Stimulated activated CD4-positive, alpha-beta T cell treated with anti-CD3 and anti-CD28 coated beads, TNF-alpha, amount 100 ng/mL, for 48 hours (primary cell): ENCODE data around the gene NAV2.

Source experiments
- DNase-seq, 3 donors: peaks; one replicate each; pipeline ENCODE4 v3.0.0-alpha.2; 2020; ENCODE audit warnings: low read depth in 3 of 3

NAV2 gene

DNA sequence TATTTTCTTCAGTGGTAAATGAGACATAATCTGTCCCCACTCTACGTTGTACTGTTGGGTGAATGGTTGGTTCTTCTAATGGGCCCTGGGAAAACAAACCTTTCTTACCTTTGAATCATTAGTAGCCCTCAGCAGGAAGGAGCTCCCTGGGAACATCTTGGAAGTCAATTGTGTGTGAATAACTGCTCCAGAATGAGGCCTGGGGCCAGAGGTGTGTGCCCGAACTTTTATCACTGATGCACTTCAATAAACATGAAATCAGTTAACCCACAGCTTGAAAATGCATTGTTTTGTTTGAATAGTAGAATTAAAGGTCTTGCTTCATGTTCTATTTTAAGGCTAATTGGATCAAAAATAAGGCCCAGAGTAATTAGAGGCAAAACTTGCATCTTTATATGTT, 67.1 kb downstream of the NAV2 start:
- DNase-seq = no peak

DNA sequence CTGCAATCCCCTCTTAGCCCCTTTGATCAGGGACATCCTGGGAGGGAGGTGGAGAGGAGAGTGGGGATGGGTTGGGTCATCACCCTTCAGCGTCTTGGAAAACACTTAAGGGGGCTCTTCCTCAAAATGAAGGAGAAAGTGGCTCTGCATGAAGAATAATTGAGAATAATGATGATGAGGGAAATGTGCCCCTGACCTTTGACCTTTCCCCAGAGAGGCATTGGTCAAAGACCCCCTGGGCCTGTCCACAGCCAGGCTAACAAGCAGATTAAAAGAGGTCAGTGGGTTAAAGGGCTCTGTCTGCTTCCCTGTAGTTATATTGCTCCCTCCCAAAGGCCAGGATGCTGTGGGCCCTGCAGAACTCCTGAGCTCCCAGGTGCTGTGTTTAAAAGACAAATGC, 68.7 kb downstream of the NAV2 start:
- DNase-seq = no peak

- DNase-seq = no peak
These were observed 72.6 kb downstream of the NAV2 start for GRCh38 chr11:19785265-19785664.

- no peak for DNase-seq
These were observed 74.0 kb downstream of the NAV2 start for GRCh38 chr11:19786644-19787043.

- DNase-seq = no peak
These were observed 75.8 kb downstream of the NAV2 start for GRCh38 chr11:19788435-19788834.

DNA sequence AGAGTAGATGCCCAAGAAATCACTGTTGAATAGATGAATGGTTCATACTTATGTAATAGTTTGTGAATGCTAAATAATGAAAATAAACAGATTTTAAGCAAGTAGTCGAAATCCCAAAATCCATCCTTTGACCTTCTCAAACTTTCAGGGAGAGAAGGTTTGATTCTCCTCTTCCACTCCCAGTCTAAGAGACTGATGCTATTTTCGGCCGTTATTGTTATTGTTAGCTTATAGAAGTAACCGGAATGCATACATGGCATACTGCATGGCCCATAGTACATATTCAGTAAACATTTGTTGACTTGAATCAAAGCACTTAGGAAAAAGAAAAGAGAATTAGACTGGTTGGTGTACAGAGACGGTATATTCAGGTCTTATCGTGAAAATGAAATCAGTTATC, 76.6 kb downstream of the NAV2 start:
- no peak for DNase-seq

DNA sequence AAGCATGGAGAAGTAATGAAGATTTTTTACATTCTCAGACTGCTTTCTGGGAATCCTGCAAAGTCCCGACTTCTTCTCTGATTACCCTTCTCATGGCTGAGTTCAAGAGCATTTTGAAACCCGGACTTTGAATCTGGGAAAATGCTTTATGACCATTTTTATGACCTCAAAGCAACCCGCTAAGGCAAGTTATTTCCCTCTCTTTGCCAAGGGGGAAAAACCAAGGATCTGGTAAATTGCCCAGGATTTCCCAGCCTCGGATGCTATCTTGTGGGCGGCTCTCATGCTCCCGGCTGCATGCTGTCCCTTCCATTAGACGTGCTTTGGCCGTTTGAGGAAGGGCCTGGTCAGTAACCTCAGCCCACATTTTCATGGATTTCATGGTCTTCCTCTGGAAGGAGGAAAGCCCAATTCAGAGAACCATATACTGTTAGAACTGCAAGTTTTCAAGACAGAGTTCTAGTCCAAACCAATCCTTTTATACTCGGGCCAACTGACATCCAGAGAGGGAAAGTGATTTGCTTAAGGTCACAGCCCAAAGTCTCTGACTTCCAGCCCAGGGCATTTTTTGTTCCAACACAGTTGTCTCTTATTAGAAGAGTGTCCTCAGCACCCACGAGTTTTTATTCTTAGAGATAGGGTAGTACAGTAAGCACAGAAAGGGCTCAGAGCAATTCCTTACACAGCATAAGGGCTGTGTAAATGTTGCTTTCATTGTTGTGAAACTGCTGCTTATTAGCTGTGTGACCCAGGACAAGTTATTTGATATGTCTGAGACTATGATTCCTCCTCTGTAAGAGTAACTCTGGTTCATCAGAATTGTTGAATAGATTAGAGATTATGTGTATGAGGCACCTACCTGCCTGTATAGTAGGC, 77.4 kb downstream of the NAV2 start:
- no peak for DNase-seq

DNA sequence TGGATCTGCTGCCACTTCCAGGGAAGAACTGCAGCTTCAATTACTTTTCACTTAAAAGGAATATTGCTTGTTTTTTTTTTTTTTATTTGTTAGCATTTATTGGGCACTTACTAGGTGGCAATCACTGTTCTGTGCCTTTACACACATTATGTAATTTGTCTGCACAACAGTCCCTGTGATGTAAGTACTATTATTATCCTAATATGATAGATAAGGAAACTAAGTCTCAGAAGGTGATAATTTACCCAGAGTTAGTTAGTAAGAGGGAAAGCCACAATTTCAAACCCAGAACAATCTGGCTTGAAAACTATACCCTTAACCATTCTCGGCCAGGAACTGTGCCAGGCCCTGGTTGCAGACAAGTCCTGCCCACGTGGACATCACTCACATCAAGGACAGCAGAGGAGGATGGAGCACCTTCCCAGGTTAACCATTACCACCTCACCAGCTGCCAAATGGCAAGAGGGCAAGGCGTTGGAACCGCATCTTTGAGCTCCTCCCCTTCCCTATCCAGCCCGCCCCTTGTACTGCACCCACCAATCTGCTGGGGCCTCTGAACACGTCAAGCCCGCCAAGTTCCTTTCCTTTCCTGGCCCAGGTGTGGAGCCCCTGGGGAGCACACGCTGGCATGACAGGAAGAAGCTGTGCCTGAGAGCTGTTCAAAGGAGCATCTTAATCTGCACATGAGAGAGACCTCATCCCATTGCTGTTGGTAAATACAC, 78.4 kb downstream of the NAV2 start:
- DNase-seq = no peak

- no peak for DNase-seq
These were observed 79.9 kb downstream of the NAV2 start for GRCh38 chr11:19792510-19792909.

GRCh38 chr11:19793326-19793725, 80.7 kb downstream of the NAV2 start:
- no peak for DNase-seq

DNA sequence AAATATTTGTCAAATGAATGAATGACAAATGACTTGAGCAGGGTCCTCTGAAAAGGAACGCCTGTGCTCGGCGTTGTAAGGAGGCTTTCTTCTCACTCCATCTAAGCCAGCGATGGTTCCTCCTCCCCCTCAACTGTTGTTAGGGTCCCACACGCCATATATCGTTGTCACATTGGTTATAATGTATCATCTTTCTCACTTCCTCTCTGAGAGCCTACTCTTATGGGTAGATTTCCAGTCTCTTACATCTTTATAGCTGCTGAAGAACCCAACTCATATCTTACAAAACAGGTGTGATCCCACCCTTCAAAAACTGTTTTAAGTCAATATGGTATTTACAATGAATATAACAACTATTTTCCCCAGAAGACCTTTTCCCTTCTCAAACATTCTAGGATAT, 81.5 kb downstream of the NAV2 start:
- no peak for DNase-seq

- DNase-seq = no peak
These were observed 82.4 kb downstream of the NAV2 start for GRCh38 chr11:19795082-19795481.

DNA sequence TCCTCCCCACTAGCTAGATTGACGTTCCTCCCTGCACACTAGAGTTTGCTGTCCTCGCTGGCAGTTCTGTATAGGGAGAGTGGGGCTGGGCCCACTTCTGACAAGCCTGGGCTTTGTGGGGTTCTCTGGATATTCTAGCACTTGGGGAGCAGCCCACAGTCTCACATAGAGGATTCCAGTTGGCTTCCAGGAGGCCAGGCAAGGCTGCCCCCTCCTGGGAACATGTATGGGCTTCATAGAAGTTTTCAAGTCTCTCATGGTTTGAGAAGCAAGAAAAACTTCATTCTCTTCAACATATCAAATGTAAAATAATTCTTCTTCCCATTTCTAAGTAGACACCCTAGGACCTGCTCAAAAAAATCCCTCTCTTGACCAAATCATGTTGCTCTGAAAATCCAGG, 87.5 kb downstream of the NAV2 start:
- no peak for DNase-seq

DNA sequence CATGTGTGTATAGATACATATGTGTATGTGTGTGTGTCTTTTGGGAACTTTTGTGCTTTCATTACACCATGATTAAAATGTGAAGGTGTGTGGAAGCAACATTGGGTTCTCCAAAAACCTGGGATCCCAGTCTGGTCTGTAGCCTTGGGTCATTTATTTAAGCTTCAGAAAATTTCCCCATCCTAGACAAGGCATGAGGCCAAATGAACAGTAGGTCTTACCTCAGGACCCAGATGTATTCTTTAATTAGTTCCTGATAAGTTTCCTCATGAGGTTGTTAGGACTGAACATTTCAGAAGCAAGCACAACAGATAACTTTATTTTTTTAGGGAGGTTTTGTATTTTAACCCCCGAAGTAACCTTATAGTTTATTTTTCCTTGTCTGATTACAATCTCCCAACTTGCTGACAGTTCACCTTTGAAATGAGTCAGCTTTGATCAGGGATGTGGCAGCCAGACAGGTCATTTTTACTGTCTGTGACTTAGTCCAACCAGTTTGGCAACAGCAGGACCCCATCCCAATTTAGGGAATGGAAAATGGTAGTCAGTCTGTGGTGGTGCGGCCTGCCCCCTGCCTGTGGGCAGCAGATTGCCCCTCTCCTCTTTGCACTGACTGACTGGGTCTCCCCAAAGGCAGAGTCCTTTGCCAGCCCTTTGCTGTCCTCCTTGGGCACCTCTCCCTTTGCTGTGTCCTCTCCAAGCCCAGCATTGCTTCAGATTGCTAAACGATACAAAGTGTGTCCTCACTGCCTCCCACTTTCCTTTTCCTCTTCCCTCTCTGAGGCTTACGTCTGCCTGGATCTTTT, 88.3 kb downstream of the NAV2 start:
- no peak for DNase-seq

DNA sequence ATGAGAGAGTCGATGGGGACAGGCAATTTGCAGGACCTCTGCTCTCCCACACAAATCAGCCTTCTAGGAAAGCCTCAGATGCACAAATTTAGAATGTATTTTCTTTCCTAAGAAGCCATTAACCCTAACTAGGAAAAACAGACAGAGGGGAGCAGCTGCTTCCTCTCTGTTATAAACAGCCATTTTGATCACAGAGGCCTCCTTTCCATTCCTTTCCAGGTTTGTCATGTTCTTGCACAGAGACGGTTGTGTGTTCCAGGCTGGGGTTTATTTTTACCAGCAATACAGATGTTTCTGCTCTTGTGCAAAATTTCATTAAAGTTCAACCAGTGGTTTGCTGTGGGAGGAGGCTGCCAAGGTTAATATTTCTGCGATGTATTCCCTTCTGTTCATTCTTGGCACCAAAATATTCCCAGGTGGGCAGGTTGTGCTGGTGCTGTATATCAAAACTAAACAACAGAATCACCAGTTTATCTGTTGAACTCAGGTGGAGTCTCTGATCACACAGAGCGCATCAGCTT, 90.2 kb downstream of the NAV2 start:
- DNase-seq = no peak

- no peak for DNase-seq
These were observed 90.9 kb downstream of the NAV2 start for GRCh38 chr11:19803506-19803998.

GRCh38 chr11:19805376-19805775, 92.7 kb downstream of the NAV2 start:
- no peak for DNase-seq

GRCh38 chr11:19805827-19806226, 93.2 kb downstream of the NAV2 start:
- DNase-seq = no peak

DNA sequence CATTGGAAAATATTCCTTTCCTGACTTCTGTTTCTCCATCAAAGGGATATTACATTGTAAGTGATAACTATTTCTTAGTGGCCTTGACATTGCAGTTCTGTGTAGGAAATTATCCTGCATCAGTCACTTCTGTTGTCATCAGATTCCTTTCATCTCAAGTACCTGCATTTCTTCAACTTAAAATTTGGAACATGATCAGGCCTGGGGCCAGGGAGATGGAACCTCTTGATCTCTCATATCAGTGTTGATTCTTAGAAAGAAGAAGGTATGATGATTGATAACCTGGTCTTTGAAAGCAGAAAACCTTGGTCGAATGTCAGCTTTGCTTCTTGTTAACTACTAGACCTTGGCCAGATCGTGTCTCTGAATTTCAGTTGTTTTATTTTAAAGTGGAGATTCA, 93.6 kb downstream of the NAV2 start:
- DNase-seq = no peak

- no peak for DNase-seq
These were observed 95.7 kb downstream of the NAV2 start for GRCh38 chr11:19808076-19808911.

- DNase-seq = no peak
These were observed 98.2 kb downstream of the NAV2 start for GRCh38 chr11:19810852-19811251.
